ENCODE results near the gene HUS1.
A peak's percentile ranks its signal among the peaks of the same experiment; 100 is the strongest.

Gene HUS1

DNA sequence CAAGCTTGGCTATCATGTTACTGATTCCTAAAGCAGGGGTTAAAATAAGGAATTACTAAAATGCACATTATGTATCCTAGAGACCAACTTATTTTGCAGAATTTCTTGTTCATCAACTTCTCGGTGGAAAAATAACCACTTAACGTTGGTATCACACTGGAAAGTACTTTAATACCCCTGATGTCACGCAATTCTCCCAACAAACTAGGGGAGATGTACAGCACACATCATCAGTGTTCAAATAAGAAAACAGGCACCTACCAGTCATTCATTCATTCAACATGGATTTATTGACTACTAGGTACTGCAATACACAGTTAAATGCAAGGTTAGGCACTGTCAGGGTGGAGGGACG is 648 bp downstream of the HUS1 start:
- DNase-seq = no peak

DNA sequence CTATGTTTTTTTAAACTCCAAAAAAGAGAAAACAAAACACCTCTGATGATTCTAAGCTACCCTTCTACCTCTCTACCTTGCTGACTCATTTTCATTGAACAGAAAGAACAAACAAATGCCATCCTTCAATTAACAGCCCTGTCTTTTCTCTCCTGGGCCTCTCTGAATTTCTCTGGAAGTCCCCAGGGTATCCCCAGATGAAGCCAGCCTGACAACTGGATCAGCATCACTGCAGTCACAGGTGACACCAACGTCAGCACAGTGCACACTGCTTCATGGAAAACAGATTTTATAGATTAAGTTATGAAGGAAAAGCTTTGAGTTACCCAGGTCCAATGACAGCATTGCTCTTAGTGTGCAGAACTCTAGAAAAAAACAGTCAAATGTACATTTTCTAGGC is 5.7 kb downstream of the HUS1 start:
- DNase-seq = no peak

DNA sequence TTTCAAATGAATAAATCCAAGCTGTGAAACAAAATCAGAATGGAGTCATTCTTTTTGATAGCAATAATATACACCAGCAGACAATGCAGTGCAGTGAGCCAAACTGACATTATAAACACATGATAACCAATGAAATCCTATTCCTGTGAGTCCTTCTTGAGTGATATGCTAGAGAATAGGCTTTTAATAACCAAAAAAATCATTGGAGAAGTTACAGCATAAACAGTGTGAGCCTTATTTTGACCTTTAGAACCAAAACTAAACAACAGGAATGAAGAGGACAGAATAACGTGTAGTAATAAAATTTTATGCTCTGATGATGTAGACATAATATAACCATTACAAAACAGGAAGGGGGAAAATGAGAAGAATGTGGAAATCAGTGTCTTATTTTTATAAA is 8.7 kb downstream of the HUS1 start:
- DNase-seq = no peak

DNA sequence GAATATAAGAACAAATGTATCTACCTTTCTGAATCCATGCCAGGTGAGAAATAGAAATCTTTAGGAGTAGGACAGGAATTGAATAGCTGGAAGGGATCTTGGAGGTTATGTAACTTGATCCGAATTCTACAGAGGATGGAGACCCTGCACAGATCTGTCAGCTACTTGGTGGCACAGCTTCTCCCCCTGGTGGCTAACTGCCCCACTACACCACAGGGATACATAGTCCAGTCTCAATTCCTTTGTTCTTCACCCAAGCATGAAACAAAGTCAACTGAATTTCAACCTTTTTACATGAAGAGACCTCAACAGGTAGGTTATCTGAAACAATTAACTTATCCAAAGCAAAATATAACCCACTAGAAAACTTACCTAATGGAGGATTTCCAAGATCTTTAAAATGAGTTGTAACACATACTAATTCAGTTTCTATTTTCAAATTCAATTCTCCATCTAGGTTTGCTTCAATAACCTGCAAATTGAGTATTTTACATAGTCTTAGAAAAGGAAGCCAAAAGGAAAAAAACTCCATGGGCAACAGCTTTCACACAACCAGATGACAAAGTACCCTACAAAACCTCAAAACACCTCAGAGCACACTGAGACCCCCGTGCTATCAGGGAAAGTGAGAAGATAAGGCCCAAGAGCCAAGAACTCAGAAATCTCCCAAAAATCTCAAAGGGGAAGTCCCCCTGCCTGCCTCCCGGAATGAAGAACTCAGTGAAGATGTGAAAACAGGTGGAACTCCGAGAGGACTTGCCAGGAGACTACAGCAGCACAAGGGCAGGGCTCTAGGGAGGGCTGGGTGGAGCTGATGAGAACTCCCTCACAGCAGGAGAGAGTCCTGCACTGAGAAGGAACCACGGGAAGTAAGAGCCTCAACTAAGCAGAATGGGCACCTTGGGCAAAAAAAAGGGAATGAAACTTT is 10.3 kb downstream of the HUS1 start:
- DNase-seq = peak; percentile 15

DNA sequence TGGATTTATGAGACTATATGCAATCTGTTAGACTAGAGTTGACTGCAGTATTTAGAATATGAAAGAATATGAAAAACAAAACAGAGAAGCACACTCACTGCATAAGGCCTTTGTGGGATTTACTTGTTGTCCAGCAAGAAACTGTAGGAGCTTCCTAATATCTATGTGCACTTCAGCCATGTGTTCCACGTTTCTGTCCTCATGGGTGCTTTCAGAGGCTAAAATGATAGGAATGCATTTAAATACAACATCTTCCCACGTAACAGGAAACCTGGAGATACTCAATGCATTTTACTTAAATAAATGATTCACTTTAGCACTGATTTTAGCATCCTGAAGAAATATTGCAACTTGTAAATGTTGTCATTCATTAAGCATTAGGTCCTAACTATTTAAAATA is 11.7 kb downstream of the HUS1 start:
- DNase-seq = no peak

DNA sequence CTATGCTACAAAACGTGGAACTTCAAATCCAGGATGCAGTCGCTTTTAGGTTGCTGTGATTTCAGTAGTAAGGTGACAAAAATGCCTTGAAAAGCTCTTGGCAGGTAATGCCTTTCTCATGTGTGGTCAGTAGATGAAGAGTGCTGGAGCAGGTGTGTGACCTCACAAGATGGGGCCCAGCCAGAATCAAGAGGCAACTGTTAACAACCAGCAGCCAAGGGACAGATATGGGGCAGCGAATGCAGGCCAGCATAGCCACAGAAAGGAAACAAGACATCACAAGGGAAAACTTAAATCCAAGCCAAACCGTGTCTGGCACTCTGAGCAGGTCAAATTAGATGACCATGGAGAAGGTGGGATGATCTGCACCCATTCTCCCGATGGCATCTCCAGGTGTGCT is 12.3 kb downstream of the HUS1 start:
- DNase-seq = no peak

DNA sequence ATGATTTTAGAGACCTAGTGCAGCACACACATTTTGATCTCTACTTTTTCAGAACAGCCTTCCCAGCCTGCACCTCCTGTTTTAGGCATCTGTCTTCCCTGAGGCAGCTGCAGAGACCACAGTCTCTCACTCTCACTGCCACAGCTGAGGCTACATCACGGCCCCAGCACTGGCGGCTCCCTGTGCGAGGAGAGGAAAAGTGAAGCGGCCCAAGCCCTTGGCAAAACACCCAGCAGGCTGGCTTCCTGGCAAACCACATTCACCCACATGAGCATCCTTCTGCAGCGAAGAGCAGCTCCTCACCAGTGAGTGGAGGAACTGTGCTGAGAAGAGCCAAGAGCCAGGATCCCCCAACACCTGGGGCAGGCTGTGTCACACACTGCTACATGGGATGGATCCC is 14.0 kb downstream of the HUS1 start:
- DNase-seq = no peak

DNA sequence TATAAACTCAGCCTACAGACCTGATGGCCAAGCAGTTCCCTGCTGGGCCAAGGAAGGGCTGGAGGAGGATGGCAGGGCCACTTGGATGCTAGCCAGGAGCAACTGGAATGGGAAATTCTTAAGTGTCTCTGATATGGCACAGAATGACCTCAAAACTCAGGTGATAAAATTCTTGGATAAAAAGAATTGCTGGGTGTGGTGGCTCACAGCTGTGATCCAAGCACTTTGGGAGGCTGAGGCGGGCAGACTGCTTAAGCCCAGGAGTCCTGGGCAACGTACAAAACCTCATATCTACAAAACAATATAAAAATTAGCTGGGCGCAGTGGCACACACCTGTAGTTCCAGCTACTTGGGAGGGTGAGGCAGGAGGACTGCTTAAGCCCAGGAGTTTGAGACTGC is 17.2 kb downstream of the HUS1 start:
- no peak for DNase-seq

DNA sequence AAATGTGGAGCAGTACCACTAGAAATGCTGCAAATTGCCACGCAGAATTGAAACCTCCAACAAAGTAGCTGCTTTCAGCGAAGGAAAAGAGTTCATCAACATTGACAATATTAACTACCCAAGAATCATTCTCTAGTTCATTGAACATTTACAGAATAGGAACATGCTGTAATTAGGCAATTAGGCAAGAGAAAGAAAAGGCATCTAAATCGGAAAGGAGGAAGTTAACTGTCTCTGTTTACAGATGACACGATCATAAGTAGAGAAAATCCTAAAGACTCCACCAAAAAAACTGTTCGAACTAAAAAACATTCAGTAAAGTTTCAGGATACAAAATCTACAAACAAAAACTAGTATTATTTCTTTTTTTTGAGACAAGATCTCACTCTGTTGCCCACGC is 22.3 kb downstream of the HUS1 start:
- no peak for DNase-seq

DNA sequence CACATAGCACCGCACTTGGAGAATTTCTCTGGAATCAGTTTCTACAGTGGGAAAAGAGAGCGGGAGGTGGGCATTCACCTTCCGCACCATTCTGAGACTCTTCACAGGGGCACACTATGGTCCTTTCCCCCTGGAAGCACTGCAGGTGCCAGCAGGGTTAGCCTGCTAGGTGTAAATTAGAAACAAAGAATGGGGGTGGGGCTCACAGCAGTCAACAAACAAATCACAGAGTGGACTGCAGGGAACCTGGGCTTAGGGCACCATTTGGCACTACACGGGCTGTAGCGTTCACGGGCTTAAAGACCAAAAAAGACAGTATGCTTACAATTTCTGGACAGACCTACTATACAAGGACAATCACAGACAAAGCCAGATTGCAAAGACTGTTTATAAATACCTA is 23.2 kb downstream of the HUS1 start:
- no peak for DNase-seq

DNA sequence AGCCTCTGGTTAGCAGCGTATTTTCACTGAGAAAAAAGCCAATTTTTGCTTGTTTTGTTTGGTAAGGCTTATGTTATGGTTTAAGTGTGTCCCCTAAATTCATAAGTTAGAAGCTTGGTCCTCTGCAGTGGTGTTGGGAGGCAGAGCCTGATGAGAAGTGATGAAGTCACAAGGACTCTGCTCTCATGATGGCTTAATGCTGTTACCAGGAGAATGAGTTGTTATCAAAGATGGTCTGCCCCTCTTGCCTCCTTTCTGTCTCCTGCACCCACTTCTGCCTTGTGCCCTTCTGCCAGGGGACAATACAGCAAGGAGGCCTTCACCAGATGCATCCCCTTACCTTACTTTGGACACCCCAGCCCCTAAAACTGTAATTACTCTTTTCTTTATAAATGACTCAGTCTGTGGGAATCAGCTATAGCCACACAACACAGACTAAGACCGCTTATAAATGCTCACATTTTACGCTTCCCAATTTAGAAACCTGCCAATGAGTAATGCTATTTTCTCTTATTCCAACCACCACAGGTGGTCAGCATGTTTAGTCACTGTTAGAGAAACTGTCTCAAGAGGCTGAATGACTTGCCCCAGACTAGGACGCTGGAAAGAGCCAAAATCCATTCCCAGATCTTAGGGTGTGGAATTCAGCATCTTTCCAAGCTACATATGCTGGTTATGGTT is 25.0 kb downstream of the HUS1 start:
- DNase-seq = no peak

DNA sequence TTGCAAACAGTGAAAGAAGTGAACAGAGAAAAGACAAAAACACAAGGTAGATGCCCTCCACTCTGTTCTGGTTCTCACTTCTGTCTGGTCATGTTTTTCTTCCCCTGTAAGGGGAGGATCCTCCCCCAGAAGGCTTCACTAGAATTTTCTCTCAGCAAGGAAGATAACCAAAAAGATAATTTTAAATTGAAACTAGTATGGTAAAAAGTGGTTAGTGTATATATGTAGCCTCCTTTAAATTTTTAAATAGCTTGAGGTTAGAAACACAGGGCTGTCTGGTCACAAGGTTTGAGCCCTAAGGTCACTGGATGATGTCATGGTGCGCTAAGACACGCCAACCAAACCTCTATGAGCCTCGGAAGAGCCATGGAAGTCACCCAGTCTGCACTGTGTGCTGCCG is 25.6 kb downstream of the HUS1 start:
- no peak for DNase-seq

DNA sequence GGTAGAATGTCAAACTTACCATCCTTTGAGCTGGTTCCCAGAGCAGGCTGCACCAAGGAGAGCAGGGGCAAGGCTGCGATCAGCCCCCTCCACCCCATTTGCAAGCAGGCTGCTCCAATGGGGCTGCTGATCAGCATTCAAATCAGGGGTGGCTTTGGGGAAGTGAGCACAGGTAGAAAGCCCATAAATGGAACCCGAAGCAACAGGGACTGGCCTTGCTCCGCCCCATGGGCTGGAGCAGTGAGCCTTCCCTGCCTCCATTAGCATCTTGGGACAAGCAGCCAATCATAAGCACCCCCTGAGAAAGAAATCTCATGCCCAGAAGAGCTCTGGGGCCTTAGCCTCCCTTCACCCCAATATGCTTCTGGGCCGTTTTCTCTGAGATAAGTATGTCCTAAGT is 27.2 kb downstream of the HUS1 start:
- DNase-seq = no peak

DNA sequence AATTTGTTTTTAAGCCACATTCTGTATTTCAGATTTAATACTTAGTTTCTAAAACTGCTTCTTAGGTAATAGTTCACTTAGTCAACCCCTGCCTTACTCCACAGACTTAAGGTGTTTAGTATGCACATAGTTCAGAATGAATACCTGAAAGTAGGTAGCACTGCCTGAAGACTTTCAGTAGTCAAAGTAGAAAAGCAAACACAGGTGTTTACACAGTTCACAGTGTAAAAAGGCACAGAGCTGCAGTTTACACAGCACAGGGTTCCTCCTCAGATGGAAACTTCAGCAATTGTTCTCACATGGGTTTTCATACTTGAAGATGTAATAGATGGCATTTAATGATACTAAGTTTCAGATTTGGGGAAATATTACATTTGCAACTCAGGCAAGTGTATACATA is 28.0 kb downstream of the HUS1 start:
- no peak for DNase-seq

DNA sequence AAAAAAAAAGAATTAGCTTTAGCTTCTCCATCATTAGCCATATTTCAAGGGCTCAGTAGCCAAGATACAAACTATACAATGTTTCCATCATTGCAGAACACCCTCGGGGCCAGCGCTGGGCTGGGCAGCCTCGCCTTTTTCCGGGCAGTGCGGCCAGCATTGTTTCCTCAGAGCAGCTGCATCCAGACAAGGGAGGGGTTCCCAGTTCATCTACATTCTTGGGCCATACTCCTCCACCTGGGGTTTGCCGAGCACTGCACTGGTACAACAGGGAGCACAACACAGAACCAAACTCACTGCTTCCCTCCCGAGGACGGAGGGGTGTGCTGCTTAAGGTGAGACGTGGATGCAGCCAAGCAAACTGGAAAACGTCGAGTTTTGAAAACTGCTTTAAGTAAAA is 28.7 kb downstream of the HUS1 start:
- DNase-seq = no peak

DNA sequence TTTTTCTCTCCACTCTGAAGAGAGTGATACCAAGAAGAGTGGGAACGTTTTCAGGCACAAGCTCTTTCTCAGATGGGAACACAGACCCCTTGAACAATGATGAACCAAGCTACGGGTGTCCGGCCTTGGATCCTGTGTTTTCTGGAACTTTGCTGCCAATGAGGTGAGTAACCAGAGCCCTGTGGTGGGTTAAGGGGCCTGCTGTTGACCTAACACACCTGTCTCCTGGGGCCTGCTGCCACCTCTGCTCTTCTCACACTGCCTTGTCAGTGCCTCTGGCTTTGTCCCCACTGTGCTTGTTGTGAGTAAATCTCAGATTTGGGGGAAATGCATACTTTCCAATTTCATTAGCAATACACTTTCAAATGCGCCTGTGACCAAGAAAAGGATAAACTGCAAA is 29.7 kb downstream of the HUS1 start:
- no peak for DNase-seq

DNA sequence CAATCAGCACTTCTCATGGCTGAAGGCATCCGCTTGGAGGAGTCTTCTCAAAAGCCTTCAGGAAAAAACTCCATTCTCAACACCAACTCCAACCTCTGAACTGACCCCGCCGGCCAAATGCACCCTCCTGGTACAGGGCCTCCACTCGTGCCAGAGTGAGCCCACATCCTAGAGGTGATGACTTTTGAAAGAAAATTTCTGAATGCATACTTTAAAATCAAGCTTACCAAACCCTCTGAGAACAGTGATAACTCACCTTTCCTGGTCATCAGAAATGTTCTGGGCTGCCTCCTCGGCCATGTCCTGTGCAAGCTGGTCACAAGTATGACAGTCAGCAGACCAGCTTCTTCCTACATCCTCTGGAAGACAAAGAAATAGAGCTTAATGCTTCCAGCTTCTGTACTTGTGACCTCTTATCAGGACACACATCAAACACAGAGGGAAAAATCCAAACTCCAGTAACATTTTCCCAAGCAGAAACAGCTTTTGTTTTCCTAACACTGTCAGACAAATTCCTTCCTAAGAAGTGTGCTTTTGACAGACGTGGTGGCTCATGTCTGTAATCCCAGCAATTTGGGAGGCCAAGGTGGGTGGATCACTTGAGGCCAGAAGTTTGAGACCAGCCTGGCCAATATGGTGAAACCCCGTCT is 31.1 kb downstream of the HUS1 start, which contains the start of gene PKD1L1:
Gene PKD1L1, minus strand, starts transcription at position 326 of the 650 bp plus-strand sequence. Its CDS starts 26 bp downstream, at position 300.
- DNase-seq = no peak

DNA sequence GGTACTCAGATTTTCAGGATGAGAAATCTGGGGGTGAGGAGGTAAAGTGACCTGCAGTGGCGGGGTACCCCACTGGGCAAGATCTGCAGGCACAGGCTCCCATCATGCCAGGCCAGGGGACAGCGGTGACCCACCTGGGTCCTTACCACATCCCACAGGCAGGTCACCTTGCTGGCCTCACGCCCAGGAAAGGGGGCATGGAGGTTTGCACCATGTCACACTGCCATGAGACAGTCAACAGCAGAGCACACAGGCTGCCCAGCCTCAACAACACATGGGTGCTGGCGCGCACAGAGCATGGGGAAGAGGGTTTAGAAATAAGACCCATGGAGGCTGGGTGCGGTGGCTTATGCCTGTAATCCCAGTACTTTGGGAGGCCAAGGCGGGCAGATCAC is 32.1 kb downstream of the HUS1 start:
- DNase-seq = no peak

DNA sequence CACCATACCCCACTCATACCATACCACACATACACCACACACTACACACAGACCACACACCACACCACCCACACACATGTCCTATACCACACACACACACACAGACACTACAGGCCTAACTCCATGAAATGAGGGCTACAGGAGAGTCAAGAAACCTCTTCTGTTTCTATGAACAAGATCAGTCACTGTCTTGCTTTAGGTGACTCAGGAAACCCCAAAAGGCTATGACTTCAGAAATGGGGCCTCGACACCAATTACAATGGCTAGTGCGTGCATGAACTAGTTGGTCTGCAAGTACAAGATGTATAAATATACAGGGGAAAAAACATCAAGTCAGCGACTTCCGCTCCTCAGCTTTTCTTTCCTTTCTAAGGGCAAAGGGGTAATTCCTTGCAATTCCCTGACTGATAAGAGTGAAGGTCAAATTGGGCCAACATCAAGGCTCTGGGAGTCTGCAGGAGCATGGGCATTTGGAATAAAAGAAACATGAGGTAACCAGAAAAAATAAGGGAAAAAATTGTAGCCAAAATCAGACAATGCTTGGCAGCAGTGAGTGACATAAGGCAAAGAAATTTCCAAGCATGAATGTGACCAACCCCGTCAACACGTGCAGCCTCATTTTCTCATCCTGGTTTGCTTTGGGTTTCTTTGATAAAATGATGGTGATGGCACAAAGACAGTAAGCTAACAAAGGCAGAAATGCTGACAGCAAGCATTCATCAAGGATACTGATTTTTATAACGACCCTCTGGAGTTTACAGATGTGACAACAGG is 32.6 kb downstream of the HUS1 start:
- no peak for DNase-seq

DNA sequence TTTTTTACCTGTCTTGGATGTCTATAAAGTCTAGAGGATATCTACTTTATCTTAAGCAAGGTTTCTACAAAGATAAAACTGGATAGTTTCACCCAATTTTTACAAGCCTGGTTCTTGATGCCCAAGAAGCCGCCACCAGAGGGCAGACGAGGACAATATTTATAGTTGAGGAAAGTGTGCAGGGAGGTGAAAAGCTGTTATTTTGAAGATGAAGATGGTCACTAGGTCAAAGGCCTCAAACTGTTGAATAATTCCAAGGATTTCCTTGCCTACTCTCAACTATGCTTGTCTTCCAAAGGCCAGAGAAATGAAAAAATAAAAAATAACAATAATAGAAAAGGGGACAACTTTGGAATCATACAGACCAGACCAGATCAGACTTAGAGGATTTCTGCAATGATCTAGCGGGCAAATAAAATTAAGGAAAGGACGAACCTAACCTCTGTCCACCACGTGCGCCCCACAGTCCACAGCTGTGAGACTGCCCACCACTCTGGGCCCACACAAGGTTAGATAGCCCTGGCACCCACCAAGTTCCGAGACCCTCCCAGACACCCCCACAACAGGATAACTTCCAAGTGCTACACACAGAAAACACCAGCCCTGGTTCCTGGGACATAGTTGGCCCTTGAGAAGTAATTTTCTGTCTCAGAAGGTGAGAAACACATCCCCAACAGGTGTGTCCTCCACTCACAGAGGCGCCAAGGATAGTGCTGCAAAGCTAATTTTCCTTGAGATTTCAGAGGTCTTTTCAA is 34.0 kb downstream of the HUS1 start:
- no peak for DNase-seq

DNA sequence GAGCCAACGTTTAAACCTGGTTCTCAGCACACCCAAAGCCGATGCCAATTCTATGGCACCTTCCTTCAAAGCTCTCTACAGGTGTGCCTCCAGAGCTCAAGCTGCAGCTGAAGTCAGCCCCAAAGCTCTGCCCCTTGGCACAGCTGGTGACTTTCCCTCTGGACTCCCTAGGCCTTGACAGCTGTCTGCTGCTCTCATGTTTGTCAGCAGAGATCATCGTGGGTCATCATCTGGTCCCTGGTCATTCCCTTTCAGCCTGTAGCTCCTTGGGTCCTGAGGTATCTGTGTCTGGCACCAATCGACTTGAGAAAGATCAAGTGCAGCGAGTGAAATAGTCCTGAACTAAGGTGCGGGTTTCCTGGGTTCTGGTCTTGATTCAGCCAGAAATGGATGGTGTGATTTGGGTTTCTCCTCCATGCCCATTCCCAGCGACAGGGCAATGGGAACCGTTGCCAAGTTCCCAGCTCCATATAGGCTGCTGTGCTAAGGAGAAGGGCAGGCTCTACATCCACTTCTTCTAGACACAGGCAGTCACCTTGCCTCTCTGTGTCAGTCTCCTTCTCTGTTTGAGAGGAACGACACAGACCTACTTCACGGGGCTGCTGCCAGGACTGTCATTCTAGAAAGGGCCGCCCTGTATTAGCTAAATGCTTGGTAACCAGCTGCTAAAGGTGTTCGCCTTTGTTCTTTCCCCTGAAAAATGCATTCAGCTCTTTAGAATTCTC is 34.7 kb downstream of the HUS1 start:
- DNase-seq = no peak

All from NCI-H226 (cell line).